GM12875 (cell line): Measurements from ENCODE around the gene MGMT.

Source experiments
- H3K4me3 ChIP-seq: one replicate; pipeline ENCODE4 v1.5.1; 2011; ENCODE audit warnings: low read depth, low read length, control low read depth
- TF ChIP-seq, protein P1 (sequence below): IDR thresholded peaks from 2 replicates; pipeline ENCODE4 v1.5.1; 2011; ENCODE audit warnings: low read depth, mild to moderate bottlenecking, control low read depth, inconsistent platforms, low read length, moderate library complexity, borderline replicate concordance; ENCODE audit not compliant: insufficient read depth

MGMT gene

DNA sequence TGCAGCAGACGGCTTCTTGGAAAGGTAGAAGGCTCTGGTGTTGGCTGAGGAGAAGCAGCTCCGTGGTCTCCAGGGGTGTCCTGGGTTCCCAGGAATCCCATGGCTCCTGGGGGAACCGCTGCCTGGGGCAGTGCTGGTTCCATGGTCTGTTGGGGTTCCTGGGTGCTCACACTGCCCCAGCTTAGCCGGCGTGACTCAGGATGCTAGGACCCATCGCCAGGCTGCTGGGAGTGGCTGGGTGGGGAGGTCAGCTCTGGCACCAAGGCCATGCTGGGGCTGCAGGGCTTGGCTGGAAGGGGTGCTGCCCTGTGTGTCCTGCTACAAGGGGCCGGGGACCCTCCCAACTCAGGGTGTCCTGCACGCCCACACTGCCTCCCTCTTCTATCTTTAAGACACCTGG is 9.4 kb downstream of the MGMT start:
- TF ChIP-seq, protein P1, sequence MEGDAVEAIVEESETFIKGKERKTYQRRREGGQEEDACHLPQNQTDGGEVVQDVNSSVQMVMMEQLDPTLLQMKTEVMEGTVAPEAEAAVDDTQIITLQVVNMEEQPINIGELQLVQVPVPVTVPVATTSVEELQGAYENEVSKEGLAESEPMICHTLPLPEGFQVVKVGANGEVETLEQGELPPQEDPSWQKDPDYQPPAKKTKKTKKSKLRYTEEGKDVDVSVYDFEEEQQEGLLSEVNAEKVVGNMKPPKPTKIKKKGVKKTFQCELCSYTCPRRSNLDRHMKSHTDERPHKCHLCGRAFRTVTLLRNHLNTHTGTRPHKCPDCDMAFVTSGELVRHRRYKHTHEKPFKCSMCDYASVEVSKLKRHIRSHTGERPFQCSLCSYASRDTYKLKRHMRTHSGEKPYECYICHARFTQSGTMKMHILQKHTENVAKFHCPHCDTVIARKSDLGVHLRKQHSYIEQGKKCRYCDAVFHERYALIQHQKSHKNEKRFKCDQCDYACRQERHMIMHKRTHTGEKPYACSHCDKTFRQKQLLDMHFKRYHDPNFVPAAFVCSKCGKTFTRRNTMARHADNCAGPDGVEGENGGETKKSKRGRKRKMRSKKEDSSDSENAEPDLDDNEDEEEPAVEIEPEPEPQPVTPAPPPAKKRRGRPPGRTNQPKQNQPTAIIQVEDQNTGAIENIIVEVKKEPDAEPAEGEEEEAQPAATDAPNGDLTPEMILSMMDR: no peak
- no peak overlapping the region for H3K4me3 ChIP-seq

- H3K4me3 ChIP-seq: no peak overlapping the region
- TF ChIP-seq, protein P1: no peak
These were observed 10.0 kb downstream of the MGMT start for GRCh38 chr10:129477051-129477450.

DNA sequence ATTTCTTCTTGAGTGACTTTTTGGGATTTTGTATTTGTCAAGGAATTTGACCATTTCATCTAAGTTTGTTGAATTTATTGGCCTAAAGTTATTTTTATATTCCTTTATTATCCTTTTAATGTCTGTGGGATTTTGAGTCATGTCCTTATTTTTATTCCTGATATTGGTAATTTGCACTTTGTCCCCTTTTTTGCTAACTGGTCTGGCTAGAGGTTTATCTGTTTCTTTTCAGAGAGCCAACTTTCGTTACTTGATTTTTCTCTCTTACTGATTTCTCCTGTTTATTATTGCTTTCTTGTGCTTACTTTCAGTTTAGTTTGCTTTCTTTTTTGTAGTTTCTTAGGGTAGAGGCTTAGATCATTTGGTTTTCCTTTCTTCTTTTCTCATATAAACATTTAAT is 14.6 kb downstream of the MGMT start:
- no peak overlapping the region for H3K4me3 ChIP-seq
- TF ChIP-seq, protein P1: no peak

DNA sequence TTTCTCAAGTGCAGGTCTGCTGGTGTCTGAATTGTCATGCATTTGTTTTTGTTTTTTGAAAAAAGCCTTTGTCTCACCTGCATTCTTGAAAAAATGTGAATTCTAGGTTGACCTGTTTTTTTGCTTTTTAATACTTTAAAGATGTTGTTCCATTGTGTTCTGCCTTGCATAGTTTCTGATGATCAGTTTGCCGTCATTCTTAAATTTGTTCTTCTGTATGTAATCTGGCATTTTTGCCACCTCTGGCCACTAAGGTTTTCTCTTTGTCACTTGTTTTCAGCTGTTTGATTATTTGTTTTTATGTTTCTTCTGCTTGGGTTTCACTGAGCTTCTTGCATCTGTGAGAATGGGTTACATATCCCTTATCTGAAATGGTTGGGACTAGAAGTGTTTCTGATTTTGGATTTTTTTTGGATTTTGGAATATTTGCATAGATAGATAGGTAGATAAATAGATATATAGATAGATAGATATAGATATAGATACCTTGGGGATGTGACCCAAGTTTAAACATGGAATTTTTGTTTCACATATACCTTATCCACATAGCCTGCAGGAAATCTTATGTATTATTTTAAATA is 16.5 kb downstream of the MGMT start:
- H3K4me3 ChIP-seq: no peak overlapping the region
- TF ChIP-seq, protein P1: no peak

- TF ChIP-seq, protein P1: no peak
- no peak overlapping the region for H3K4me3 ChIP-seq
These were observed 19.8 kb downstream of the MGMT start for GRCh38 chr10:129486805-129487204.

- TF ChIP-seq, protein P1: no peak
- no peak overlapping the region for H3K4me3 ChIP-seq
These were observed 24.2 kb downstream of the MGMT start for GRCh38 chr10:129491123-129491734.

GRCh38 chr10:129494176-129494575 is 27.1 kb downstream of the MGMT start:
- TF ChIP-seq, protein P1: no peak
- no peak overlapping the region for H3K4me3 ChIP-seq
